Fibroblast of mammary gland (primary cell): Measurements from ENCODE around the gene ZNF804B.
A peak's percentile ranks its signal among the peaks of the same experiment; 100 is the strongest.

Source experiments
- DNase-seq: peaks from one replicate; pipeline ENCODE4 v3.0.0-alpha.2; 2010; ENCODE audit warnings: low read depth
- H3K4me3 ChIP-seq: 2 replicates; pipeline ENCODE4 v1.5.1; 2011; ENCODE audit warnings: low read depth, mild to moderate bottlenecking, low read length, moderate library complexity; ENCODE audit not compliant: control insufficient read depth
- CTCF ChIP-seq: conservative IDR thresholded peaks from 2 replicates; pipeline ENCODE4 v1.5.1; 2011; ENCODE audit warnings: low read depth, low read length, inconsistent platforms; ENCODE audit not compliant: control insufficient read depth, insufficient read depth

ZNF804B gene

GRCh38 chr7:89023877-89024276 is 264.4 kb downstream of the ZNF804B start:
- H3K4me3 ChIP-seq, result no peak overlapping the region
- TF ChIP-seq CTCF, result no peak
- DNase-seq, result no peak

DNA sequence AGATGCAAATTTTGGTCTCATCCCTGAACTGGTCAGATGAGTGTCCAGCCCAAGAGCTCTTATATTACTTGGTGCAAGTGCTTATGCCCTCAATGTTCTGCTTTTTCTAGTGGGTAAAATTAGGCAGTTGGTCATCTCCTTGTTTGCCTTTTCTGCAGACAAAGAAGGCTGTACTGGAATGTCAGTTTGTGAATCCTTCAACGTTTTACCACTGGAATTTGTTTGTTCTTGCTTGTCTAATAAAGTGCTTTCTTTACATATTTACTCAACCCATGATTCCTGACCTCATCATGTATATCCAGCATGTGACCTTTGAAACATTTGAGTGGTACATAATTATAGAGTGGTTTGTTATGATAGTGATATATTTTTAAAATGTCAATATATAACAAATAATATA is 268.3 kb downstream of the ZNF804B start:
- DNase-seq, result no peak
- no peak for TF ChIP-seq CTCF
- H3K4me3 ChIP-seq, result no peak overlapping the region

- DNase-seq, result no peak
- TF ChIP-seq CTCF, result no peak
- no peak overlapping the region for H3K4me3 ChIP-seq
Measured at GRCh38 chr7:89028319-89028718, 268.8 kb downstream of the ZNF804B start.

DNA sequence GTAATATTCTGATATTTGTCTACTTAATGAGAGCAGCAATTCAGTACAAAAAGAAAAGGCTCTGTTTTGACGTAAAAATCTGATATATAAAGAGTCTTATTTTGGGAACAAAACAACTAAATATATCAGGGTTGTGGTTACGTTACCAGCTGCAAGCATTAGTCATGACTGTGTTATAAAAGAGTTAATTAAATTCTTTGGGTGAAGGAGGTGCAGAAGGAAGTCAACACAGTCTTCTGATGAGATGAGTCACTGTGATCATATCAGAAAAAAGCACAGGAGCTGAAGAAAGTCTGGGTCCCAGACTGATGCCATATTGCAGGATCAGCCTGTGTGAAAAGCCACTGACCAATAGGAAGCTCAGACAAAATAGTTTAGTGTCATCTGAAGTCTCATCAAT is 270.4 kb downstream of the ZNF804B start:
- no peak overlapping the region for H3K4me3 ChIP-seq
- DNase-seq, result peak; percentile 14

DNA sequence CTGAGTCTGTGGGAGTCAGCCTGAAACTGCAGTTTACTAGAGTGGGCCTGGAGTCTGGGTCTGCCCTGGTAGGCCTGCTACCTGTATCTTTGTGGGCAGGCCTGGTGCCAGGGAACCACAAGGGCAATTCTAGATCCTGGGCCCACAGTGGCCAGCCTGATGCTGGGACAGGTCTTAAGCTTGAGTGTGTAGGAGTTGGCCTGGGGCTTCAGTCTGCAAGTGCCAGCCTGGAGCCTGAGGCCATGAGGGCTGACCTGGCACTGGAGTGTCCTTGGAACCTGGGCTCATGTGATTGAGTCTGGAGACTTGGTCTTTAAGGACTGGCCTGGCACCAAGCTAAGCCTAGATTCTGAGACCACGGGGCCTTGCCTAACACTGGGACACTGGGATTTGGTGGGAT is 281.7 kb downstream of the ZNF804B start:
- TF ChIP-seq CTCF, result no peak
- H3K4me3 ChIP-seq, result no peak overlapping the region
- DNase-seq, result no peak

More for the DNA sequence above, 270.4 kb downstream of the ZNF804B start:
- no peak for TF ChIP-seq CTCF

DNA sequence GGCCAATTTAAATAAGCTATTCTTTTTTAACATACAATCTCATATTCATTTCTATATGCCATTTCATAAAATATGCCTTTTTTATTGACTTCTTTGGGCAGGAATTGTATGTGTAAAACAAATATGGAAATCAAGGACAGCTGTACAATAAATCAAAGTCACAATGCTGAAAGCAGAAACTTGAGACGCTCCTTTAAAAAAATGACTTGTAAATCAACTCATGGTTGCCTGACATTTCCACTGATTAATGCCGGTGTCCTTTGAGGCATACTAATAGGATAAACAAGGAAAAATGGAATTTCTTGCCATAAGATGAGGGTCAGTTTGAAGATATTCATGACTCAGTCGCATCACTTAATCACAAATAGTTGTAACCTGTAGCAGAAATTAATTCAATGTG is 283.4 kb downstream of the ZNF804B start:
- DNase-seq, result no peak
- TF ChIP-seq CTCF, result no peak
- H3K4me3 ChIP-seq, result no peak overlapping the region

DNA sequence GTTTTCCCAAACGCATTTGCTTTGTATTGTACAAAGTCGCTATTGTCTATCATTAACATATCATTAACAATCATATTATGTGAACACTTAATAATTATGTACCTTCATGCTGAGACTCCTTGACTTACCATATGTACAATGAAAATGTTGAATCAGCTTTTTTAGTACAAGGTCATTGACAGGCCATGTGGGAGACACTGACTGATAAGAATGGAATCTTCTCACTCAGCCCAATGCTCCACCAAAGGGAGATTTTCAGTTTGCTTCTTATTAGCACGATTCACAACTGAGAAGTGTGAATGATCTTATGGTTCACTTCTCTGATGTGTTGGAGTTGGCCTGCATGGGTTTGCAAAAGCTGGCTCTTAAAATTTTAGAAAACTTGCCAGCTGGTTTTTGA is 289.5 kb downstream of the ZNF804B start:
- TF ChIP-seq CTCF, result no peak
- DNase-seq, result no peak
- H3K4me3 ChIP-seq, result no peak overlapping the region
